Vagina (tissue), 2 donors: ENCODE results near the gene TTLL5. TPM values are rescaled to one million over a fixed set of nuclear protein-coding genes. Genes with fewer than 3 reads are reported as not detected.

Experiments used
- DNase-seq, 2 donors: peaks; one replicate each; pipeline ENCODE4 v3.0.0-alpha.2; 2017; ENCODE audit errors: extremely low spot score in 2 of 2
- H3K27ac ChIP-seq: fragments of 200-600 bp; sonication (generic); one replicate; pipeline ENCODE4 v1.5.1; 2019
- H3K27me3 ChIP-seq: fragments of 200-600 bp; sonication (generic); one replicate; pipeline ENCODE4 v1.5.1; 2019
- H3K36me3 ChIP-seq, 2 donors: fragments of 200-600 bp; sonication (generic); one replicate each; pipeline ENCODE4 v1.5.1; 2017 to 2019
- H3K4me1 ChIP-seq: fragments of 200-600 bp; sonication (generic); one replicate; pipeline ENCODE4 v1.5.1; 2019
- H3K4me3 ChIP-seq, 2 donors: fragments of 200-600 bp; sonication (generic); 1 replicate in 1 of 2; 2 replicates in 1 of 2; pipeline ENCODE4 v1.5.1; 2016 to 2019
- H3K9me3 ChIP-seq: fragments of 200-600 bp; sonication (generic); one replicate; pipeline ENCODE4 v1.5.1; 2019
- CTCF ChIP-seq, 3 experiments: fragments of 450-650 bp in 2 of 3; fragments of 200-600 bp in 1 of 3; sonication (generic) in 1 of 3; IDR thresholded peaks; one replicate each; pipeline ENCODE4 v1.5.1; 2017 to 2019; ENCODE audit warnings: antibody characterized with exemption in 3 of 3, mild to moderate bottlenecking in 2 of 3, moderate library complexity in 2 of 3
- POLR2A ChIP-seq, 2 donors: fragments of 450-650 bp; IDR thresholded peaks; one replicate each; pipeline ENCODE4 v1.6.1; 2017; ENCODE audit warnings: antibody characterized with exemption in 2 of 2, mild to moderate bottlenecking in 2 of 2, moderate library complexity in 2 of 2
- POLR2AphosphoS5 ChIP-seq, 2 donors: sonication (generic); formaldehyde crosslinking; IDR thresholded peaks; one replicate each; pipeline ENCODE4 v1.9.0; 2017; ENCODE audit warnings: antibody characterized with exemption in 2 of 2, mild to moderate bottlenecking in 2 of 2, low read depth in 1 of 2; ENCODE audit not compliant: insufficient read depth in 1 of 2
- intact Hi-C: fragments of 100-400 bp; cut with DNase I; formaldehyde crosslinking; loops from one replicate; pipeline ENCODE4 v1.15.1; 2023
- total RNA-seq: library from RNA; depleted of rRNA; stranded (reverse); fragments of >200 nt; gene quantifications from one replicate; pipeline ENCODE4 v1.2.3, GENCODE V29; 2016

The TTLL5 gene
- total RNA-seq, 1 donor from 2014 or later, result 43.0 TPM

GRCh38 chr14:75773046-75773445, 112.0 kb downstream of the TTLL5 start:
- H3K27ac ChIP-seq, result no peak overlapping the region
- peaks cover 5% of the 10 kb centered on the region for H3K4me1 ChIP-seq
- H3K9me3 ChIP-seq, result no peaks in the 10 kb centered on the region
- no peaks in the 10 kb centered on the region for H3K27me3 ChIP-seq
- intact Hi-C loops, result no loop called here
- no peak for DNase-seq
- H3K36me3 ChIP-seq, result peaks cover 0 to 23% of the 10 kb centered on the region in 2 donors
- TF ChIP-seq POLR2AphosphoS5 (IDR thresholded peaks at IDR 0.05; ENCODE audit: insufficient read depth in 1 of 2, low read depth in 1 of 2) (no peak), CTCF (IDR thresholded peaks at IDR 0.05) (no peak), POLR2A (IDR thresholded peaks at IDR 0.05) (no peak)
- H3K4me3 ChIP-seq, result no peak overlapping the region

- TF ChIP-seq CTCF (IDR thresholded peaks at IDR 0.05), result no peak
- TF ChIP-seq POLR2A (IDR thresholded peaks at IDR 0.05), result no peak
- TF ChIP-seq POLR2AphosphoS5 (IDR thresholded peaks at IDR 0.05; ENCODE audit: insufficient read depth in 1 of 2, low read depth in 1 of 2), result no peak
Measured at GRCh38 chr14:75781096-75781495, 120.0 kb downstream of the TTLL5 start.

GRCh38 chr14:75783184-75783583, 122.1 kb downstream of the TTLL5 start:
- no peaks in the 10 kb centered on the region for H3K4me1 ChIP-seq
- no peak overlapping the region for H3K4me3 ChIP-seq
- no peak for DNase-seq
- H3K9me3 ChIP-seq, result no peaks in the 10 kb centered on the region
- peaks cover 0 to 23% of the 10 kb centered on the region in 2 donors for H3K36me3 ChIP-seq
- TF ChIP-seq CTCF (IDR thresholded peaks at IDR 0.05) (no peak), POLR2A (IDR thresholded peaks at IDR 0.05) (no peak), POLR2AphosphoS5 (IDR thresholded peaks at IDR 0.05; ENCODE audit: insufficient read depth in 1 of 2, low read depth in 1 of 2) (no peak)
- H3K27me3 ChIP-seq, result no peaks in the 10 kb centered on the region
- intact Hi-C loops, result loop anchor here (1.0 kb wide), 1 partner anchor 59 kb away; no protein-coding TSS in a partner anchor
- no peak overlapping the region for H3K27ac ChIP-seq

More at GRCh38 chr14:75781096-75781495, 120.0 kb downstream of the TTLL5 start:
- Histone ChIP-seq H3K27ac (no peak overlapping the region), H3K9me3 (no peaks in the 10 kb centered on the region), H3K4me3 (no peak overlapping the region), H3K36me3 (peaks cover 0 to 31% of the 10 kb centered on the region in 2 donors), H3K4me1 (no peaks in the 10 kb centered on the region), H3K27me3 (no peaks in the 10 kb centered on the region)
- intact Hi-C loops, result no loop called here
- DNase-seq, result no peak

- no peak for TF ChIP-seq POLR2A (IDR thresholded peaks at IDR 0.05)
- TF ChIP-seq POLR2AphosphoS5 (IDR thresholded peaks at IDR 0.05; ENCODE audit: insufficient read depth in 1 of 2, low read depth in 1 of 2), result no peak
- no peak for TF ChIP-seq CTCF (IDR thresholded peaks at IDR 0.05)
- no peak overlapping the region for H3K27ac ChIP-seq
- intact Hi-C loops, result loop anchor here (1.0 kb wide), 1 partner anchor 59 kb away; no protein-coding TSS in a partner anchor
- no peaks in the 10 kb centered on the region for H3K4me1 ChIP-seq
- no peaks in the 10 kb centered on the region for H3K27me3 ChIP-seq
- no peak for DNase-seq
- no peaks in the 10 kb centered on the region for H3K9me3 ChIP-seq
- peaks cover 0 to 23% of the 10 kb centered on the region in 2 donors for H3K36me3 ChIP-seq
- H3K4me3 ChIP-seq, result no peak overlapping the region
Measured at GRCh38 chr14:75783602-75784313, 122.7 kb downstream of the TTLL5 start.

- H3K27me3 ChIP-seq, result no peaks in the 10 kb centered on the region
- H3K36me3 ChIP-seq, result peaks cover 0 to 23% of the 10 kb centered on the region in 2 donors
- H3K4me1 ChIP-seq, result no peaks in the 10 kb centered on the region
- no peak overlapping the region for H3K27ac ChIP-seq
- intact Hi-C loops, result no loop called here
- no peak for DNase-seq
- no peaks in the 10 kb centered on the region for H3K9me3 ChIP-seq
- no peak overlapping the region for H3K4me3 ChIP-seq
- TF ChIP-seq CTCF (IDR thresholded peaks at IDR 0.05), result no peak
Measured at GRCh38 chr14:75784314-75784686, 123.3 kb downstream of the TTLL5 start.
